ENCODE data around the gene PWWP2B.
"Not testable (repeated sequence)": the region's sequence is repeated elsewhere in the genome, so short reads cannot be mapped to it uniquely, and the experiment has no call there.

The PWWP2B gene

GRCh38 chr10:132382231-132382922 lies 14.6 kb upstream of the PWWP2B start:
- DNase-seq: no peak

GRCh38 chr10:132383101-132383500 lies 13.9 kb upstream of the PWWP2B start:
- no peak for DNase-seq

DNA sequence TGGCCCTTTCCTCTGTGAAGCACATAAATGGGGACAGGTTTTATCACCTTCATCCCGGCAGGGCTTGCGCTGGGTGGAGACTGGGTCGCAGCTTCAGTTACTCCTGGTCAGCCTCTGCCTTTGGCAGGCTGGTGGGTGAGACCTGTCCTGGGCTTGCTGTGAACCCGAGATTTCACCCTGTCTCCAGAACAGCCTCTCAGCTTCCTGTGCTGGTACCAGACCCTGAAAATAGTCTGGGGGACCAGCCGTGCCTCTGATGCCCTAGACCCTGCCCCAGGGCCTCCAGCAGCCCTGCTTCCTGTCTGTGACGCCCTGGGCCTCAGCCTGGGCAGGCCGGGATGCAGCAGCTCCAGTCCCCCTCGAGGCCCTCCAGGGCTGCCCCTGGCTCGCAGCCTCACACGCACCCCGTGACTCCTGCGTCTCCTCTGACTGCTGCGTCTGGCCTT lies 13.2 kb upstream of the PWWP2B start:
- no peak for DNase-seq

DNA sequence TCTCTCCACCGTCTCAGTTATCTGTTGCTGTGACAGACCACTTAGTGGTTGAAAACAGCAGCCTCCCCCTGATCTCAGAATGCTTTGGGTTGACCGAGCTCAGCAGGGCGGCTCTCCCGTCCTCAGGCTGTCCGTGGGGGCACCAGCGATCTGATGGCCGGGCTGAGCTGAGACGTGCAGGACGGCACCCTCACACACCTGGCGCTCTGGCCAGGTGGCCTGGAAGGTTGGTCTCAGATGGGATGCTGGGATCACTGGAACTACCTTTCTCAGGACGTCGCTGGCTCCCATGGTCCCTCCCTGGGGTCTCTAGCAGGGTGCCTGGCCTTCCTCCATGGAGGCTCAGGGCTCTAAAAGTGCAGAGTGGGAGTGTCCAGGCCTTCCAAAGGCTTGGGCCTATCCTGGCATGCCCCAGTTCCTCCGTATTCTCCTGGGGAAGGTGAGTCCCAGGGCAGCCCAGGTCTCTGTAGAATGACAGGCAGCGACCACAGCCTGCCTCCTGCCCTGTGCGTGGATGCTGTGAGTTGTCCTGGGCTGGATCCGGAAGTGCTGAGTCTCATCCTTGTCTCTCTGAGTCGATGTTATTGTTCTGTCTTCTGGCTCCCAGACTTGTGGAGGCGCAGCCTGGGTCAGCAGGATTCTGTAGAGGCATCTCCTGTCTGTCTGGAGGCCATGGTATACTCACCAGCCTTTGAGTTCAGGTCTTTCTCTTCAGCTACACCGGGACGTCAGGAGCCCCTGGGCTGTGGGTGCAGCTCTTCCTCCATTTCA lies 12.2 kb upstream of the PWWP2B start:
- DNase-seq: no peak

DNA sequence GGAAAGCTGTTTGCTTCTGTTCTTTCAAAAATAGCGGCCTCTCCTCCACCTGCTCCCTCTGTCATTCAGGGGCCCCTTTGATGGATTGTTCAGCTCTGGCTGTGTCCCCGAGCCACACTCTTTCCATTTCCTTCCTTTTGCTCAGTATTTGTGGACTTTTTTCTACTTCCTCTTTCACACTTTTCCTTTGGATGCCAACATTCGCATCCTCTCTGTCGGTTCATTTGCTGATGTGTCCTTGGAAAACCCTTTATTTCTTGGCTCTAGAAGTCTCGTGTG lies 11.7 kb upstream of the PWWP2B start:
- no peak for DNase-seq

DNA sequence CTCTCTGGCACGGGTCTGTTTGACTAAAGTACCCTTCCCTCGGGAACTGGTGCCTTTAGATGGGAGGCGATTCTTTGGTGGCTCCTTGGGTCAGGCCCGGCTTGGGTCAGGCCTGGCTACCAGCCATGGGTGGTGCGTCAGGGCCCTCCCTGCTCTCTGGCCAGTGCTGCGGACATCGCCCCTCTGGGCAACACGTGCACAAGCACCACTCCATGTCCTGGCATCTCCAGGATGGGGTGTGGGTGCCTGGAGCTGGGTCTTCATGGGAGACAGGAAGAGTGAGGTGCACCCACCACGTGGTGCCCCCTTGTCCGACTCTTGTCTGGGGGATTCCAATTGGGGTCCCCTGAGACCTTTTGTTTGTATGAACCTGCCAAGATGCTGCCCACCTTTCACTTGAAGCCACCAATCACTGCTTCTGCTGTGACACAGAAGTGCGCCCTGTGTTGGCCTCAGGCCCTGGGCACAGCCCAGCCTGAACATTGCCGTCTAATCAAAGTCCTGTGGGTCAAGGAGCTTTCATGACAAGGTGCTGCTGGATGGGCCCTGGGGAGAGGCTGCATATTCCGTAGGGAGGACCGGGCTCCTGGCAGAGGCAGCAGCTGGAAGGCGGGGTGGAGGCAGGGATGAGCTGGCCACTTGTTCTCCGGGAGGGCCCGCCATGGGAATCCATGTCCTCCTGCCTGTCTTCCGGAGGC lies 11.1 kb upstream of the PWWP2B start:
- no peak for DNase-seq

GRCh38 chr10:132386419-132386831 lies 10.6 kb upstream of the PWWP2B start:
- DNase-seq: no peak

- DNase-seq: not testable (repeated sequence)
Measured at GRCh38 chr10:132386896-132387295, 10.1 kb upstream of the PWWP2B start.

DNA sequence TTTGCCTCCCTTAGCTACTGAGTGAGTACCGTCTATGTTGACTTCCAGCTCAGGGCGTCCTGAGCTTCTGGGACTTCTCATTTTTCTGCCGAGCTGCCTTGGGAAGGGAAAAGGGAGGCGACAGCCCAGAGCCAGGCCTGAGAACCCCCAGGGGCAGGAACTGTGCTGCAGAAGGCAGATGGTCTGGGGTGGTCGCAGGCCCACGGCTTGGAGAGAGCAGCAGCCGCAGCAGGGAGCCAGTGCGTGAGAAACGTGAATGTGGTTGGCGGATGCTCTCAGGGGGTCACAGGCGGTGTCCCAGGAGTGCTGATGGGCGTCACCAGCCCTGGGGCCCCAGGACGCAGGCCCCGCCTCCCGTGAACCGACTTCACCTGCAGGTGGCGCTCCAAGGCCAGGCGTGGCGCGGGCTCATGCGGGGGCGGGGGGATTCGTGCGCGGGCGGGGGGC lies 9.2 kb upstream of the PWWP2B start:
- DNase-seq: peak; percentile 77

DNA sequence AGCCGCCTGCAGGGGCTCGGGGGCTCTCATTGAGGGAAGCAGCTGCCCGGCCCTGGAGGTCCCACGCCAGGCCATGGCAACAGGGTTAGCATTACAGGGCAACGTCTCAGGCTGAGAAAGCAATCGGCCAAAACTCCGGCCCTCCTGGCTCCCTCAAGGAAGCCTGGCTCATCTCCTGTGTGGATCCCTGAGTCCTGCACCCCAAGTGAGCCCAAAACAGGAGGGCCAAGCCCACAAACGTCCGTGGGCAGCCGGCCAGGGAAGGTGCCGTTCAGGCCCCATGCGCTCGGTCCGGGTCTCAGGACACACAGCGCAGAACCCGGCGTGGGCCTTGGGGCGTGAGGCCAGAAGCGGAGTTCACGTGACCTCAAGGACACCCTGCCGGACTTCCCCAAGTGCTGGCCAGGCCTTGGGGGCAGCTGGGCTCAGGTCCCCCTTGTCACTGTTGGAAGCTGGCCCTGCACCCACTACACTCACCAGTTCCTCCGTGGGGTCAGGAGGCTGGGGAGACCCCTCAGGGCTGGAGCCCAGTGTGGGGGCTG lies 8.0 kb upstream of the PWWP2B start:
- no peak for DNase-seq

- no peak for DNase-seq
Measured at GRCh38 chr10:132389433-132390169, 7.4 kb upstream of the PWWP2B start.

DNA sequence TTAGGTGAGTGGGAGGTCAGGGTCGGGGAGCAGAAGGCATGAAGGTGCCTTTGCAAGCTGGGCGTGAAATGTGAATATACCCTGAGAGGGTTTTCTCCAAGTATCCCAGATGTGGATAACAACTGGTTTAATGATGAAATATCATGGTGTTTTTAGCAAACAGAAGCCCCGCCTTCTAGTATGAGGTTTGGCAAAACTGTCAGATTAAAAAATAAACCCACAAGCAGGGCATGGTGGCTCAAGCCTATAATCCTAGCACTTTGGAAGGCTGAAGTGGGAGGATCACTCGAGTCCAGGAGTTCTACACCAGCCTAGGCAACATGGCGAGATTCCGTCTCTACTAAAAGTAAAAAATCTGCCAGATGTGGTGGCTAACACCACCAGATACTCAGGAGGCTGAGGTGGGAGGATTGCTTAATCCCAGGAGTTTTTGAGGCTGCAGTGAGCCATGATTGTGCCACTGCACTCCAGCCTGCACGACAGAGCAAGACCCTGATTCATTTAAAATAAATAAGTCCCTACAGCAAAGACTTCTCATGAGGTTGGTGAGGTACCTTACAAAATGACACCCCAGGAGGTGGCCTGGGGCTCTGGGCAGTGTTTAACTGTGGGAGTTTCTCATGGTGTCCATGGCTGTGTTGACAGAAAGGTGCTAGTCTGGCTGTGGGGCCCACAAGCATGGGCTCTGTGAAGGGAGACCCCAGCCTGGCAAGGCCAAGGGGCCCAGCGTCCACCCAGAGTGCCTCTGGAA lies 6.7 kb upstream of the PWWP2B start:
- no peak for DNase-seq

DNA sequence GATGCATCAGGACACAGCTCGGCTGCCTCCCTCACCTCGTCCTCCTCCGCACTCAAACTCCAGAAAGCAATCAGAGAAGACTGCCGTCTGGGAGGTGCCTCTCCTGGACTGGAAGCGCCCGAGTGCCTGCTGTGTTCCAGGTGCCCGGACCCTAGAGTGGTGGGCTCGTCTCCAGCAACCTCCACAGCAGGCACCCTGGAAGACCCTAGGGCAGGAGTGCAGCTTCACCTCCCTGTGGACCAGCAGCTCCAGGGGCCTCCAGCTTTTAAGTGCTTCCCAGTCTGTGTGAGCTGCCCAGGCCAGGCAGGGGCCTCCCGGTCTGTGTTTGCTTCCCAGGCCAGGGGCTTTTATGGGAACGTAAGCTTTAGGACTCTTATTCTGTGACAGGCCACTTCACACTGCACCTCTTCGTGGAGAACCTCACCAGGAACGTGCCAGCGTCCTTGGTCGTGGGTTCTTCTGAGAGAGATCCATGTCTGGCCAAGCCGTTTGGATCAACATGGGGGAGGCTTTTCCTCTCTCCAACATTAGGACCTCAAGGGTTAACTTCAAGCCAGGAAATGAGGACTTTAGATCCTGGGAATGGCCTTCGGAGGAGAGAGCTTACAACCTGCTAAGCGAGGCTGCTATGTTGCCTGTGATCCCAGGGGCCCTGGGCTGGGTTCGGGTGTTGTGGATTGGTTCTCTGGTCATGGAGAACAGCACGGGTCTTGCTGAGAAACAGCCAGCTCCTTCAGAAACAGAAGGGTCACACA lies 5.9 kb upstream of the PWWP2B start:
- no peak for DNase-seq

GRCh38 chr10:132391676-132392020 lies 5.4 kb upstream of the PWWP2B start:
- DNase-seq: no peak

- DNase-seq: no peak
Measured at GRCh38 chr10:132392184-132392800, 4.7 kb upstream of the PWWP2B start.

- DNase-seq: no peak
Measured at GRCh38 chr10:132392811-132393694, 3.9 kb upstream of the PWWP2B start.

DNA sequence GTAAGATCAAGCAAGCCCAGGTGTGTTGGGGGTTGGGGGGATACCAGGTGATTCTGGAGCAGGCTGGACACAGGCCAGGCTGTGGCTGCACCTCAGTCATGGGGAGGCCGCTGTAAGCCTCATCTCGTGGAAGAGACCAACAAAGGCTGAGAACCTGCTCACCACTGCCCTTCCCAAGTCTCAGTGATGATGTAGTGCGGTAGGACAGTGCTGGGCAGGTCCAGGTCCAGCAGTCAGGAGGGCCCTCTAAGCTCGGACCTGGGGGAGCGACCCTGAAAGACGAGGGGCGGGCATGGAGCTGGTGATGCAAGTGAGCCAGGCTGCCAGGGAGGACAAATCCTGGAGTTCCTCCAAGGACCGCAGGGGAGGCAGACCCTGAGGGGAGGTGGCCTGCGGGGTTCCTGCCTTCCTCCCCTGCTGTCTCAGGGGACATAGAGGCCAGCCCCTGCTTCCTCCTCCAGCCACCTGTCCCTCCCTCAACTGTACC lies 3.3 kb upstream of the PWWP2B start:
- DNase-seq: no peak

DNA sequence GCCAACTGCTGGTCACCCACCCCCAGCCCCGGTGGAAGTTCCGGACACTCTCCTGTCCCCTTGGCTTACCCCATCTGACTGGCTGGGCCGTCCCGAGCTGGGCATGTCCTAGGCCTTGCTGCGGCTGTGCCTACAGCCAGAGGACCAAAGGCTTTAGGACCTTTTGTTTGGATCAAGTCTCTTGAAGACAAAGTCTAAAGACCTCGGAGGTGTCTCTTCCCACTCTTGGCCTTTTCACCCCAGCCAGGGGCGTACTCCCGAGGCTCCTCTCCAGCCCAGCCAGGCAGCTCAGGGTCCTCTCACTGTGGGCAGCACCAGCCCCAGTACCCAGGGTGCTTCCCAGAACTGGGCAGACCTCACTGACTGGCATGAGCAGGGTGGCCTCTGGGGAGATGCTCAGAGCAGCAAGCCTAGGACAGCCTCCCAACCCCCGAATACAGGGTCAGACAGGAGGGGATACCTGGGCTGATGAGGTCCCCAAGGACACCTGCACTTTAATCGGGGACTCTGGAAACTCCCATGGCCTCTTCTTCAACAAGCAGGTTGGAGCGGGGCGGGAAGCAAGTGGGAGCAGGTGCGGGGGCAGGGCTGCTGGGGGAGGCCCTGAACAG lies 2.7 kb upstream of the PWWP2B start:
- no peak for DNase-seq

DNA sequence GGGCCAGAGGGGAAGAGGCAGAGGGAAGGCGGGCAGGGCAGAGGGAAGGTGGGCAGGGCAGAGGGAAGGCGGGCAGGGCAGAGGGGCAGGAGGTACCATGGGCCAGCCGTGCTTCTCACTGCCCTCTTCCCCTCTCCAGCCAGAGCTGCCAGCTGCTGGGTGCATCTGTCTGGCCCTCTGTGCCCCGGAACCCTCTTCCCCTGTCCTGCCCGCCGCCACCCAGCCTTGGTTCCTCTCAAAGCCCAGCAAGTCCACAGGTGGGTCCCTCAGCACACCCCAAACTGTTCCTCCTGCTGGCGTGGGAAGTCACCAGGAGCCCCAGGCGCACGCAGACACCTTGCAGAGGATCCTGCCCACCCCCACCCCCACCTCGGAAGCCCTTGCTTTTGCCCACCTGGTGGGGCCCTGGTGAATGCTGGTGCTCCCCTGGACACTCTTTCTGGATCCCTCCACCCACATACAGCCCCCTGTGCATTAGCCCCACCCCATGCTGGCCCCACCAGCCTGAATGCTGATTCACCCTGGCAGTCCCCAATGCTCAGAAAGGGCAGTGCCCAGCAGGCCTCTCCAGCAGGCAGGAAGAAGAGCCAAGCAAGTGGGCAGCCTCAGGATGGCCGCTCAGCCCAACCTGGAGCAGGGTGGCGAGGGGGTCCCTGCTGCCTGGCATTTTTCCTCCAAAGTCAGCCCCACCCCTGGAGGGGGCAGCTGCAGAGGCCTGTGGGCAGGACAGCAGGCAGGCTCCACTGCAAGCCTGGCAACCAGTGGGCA lies 1.9 kb upstream of the PWWP2B start:
- no peak for DNase-seq

Data from stimulated activated CD4-positive, alpha-beta T cell treated with anti-CD3 and anti-CD28 coated beads, Interleukin-4, amount 100 ng/mL, for 1 hour (primary cell).